ENCODE measurements around the gene ATP6V0E2.

ATP6V0E2 gene

GRCh38 chr7:149850716-149851115 lies 23.1 kb upstream of the ATP6V0E2 start:
- H3K9me3 Mint-ChIP-seq: no peaks in the 10 kb centered on the region
- no peak overlapping the region for H3K4me3 Mint-ChIP-seq
- peaks cover 39% of the 10 kb centered on the region for H3K4me1 Mint-ChIP-seq (ENCODE audit: low read depth)
- no peak overlapping the region for H3K27ac Mint-ChIP-seq
- no peaks in the 10 kb centered on the region for H3K36me3 Mint-ChIP-seq (ENCODE audit: low read depth)
- H3K27me3 Mint-ChIP-seq: no peaks in the 10 kb centered on the region

DNA sequence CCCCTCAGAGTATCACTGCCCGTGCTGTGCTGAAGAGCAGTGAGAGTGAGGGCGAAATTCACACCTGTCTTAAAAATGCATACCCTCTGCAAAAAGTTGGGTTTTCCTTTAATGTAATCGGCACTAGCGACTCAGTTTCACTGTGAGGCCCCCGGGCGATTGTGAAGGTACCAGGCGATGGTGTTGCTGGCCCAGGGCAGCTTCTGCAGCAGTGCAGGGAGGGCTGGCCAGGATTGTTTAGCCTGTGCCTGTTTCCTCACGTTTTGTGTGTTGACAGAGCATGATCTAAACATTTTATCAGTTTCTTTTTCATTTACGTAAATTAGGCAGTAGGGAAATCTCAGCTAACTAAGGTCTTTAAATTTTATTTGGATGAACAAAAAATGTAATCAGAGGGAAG lies 22.3 kb upstream of the ATP6V0E2 start:
- no peak overlapping the region for H3K4me3 Mint-ChIP-seq
- no peak overlapping the region for H3K27ac Mint-ChIP-seq
- H3K36me3 Mint-ChIP-seq (ENCODE audit: low read depth): no peaks in the 10 kb centered on the region
- H3K4me1 Mint-ChIP-seq (ENCODE audit: low read depth): peaks cover 45% of the 10 kb centered on the region
- no peaks in the 10 kb centered on the region for H3K9me3 Mint-ChIP-seq
- H3K27me3 Mint-ChIP-seq: no peaks in the 10 kb centered on the region

DNA sequence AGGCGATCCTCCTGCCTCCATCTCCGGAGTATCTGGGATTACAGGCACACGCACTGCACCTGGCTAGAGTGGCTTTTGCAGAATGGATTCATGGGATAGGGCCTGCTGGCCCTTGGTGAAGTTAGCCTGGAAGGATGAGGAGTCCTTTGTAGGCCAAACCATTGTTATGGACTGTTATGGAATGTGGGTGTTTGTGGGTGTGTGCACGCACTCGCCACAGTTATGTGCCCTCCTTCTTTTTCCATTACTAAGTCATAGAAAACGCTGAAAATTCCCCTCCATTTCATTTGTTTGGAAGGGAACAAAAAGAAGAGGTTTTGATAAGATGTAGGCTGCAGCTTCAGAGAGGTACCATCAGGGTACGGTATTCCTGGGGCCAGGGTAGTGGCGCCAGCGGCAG lies 20.6 kb upstream of the ATP6V0E2 start:
- H3K27ac Mint-ChIP-seq: no peak overlapping the region
- H3K27me3 Mint-ChIP-seq: no peaks in the 10 kb centered on the region
- H3K4me3 Mint-ChIP-seq: no peak overlapping the region
- H3K9me3 Mint-ChIP-seq: no peaks in the 10 kb centered on the region
- H3K4me1 Mint-ChIP-seq (ENCODE audit: low read depth): peaks cover 51% of the 10 kb centered on the region
- H3K36me3 Mint-ChIP-seq (ENCODE audit: low read depth): no peaks in the 10 kb centered on the region

DNA sequence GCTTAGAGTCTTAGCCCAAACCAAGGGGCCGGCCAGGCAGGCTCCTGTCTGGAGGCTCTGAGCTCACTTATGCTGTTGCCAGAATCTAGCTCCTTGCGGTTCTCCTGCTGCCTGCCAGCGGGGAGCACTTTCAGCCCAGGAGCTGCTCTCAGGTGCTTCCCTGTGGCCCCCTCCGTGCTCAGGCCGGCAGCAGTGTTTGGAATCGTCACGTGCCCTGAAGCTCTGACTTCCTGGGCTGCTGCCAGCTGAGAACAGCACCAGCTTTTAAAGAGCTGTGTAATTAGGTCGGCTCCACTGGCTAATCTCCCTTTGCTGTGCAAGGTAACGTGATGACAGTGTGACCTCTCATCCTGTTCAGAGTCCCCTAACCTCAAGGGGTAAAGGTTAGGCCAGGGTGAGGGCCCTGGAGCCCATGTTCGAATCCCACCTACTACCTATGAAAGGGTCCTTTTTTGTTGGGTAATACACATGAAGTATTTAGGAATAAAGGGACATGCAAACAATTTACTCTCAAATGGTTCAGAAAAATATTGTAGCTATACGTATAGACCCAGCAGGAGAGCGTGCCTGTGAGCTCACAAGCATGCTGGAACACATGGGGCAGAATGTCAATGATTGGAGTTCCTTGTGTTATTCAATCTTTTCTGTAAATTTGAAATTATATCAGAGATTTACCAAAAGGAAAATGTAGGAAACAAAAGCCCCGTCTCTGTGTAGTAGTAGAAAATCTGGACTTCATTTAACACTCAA lies 19.0 kb upstream of the ATP6V0E2 start:
- H3K27me3 Mint-ChIP-seq: no peaks in the 10 kb centered on the region
- H3K9me3 Mint-ChIP-seq: no peaks in the 10 kb centered on the region
- H3K36me3 Mint-ChIP-seq (ENCODE audit: low read depth): peaks cover 5% of the 10 kb centered on the region
- peaks cover 51% of the 10 kb centered on the region for H3K4me1 Mint-ChIP-seq (ENCODE audit: low read depth)
- H3K4me3 Mint-ChIP-seq: no peak overlapping the region
- no peak overlapping the region for H3K27ac Mint-ChIP-seq

DNA sequence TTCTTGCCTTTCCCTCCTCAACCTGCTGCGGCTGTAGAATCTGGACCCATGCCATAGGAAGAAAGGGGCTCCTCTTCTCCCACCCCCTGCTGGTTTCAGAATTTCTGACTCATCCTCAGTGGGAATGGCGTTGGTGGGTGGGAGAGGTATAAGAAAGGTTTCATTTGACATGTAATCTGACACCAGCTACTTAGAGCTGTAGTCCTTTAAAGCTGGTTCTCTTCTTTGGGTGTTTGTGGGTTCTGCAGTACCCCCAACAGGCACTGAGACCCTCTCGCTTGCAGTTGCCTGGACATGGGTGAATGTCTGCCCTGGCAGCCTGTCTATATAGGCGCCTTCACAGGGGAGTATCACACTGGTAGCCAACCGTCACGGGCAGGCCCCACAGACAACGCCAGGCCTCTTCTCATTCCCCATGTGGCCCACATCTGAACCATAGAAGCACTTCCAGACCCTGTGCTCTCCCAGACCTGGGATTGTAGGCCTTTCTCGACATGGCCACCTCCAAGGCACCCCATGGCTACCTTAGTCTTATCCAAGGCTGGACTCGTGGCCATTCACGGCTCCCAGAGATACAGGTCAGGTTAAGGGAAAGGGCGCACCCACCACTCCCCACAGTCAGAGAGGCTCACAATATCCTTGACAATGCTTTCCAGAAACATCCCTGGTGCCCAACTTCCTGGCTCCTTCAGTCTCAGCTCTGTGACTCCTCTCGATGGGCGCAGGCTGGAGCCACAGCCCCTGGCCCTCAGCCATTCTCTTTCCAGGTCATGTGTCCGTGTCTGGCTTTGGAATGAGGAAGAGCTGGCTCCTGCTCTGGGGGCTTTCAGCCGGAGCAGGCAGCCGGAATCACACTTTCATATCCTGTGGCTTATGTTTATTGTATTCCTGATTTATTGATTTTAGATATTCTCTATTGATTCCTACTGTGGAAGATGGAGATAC lies 18.1 kb upstream of the ATP6V0E2 start:
- Mint-ChIP-seq H3K27me3 (no peaks in the 10 kb centered on the region), H3K4me1 (ENCODE audit: low read depth) (peaks cover 44% of the 10 kb centered on the region), H3K27ac (peak overlapping the region; percentile 79), H3K36me3 (ENCODE audit: low read depth) (peaks cover 5% of the 10 kb centered on the region), H3K4me3 (peak overlapping the region; percentile 62), H3K9me3 (no peaks in the 10 kb centered on the region)

GRCh38 chr7:149856583-149856982 lies 17.2 kb upstream of the ATP6V0E2 start:
- no peaks in the 10 kb centered on the region for H3K9me3 Mint-ChIP-seq
- peaks cover 44% of the 10 kb centered on the region for H3K4me1 Mint-ChIP-seq (ENCODE audit: low read depth)
- H3K27ac Mint-ChIP-seq: peak overlapping the region; percentile 82
- H3K4me3 Mint-ChIP-seq: peak overlapping the region; percentile 62
- H3K27me3 Mint-ChIP-seq: no peaks in the 10 kb centered on the region
- peaks cover 5% of the 10 kb centered on the region for H3K36me3 Mint-ChIP-seq (ENCODE audit: low read depth)

- Mint-ChIP-seq H3K4me1 (ENCODE audit: low read depth) (peaks cover 39% of the 10 kb centered on the region), H3K27me3 (no peaks in the 10 kb centered on the region), H3K9me3 (no peaks in the 10 kb centered on the region), H3K36me3 (ENCODE audit: low read depth) (peaks cover 5% of the 10 kb centered on the region), H3K4me3 (no peak overlapping the region), H3K27ac (no peak overlapping the region)
Measured at GRCh38 chr7:149859369-149859768, 14.4 kb upstream of the ATP6V0E2 start.

- peaks cover 37% of the 10 kb centered on the region for H3K4me1 Mint-ChIP-seq (ENCODE audit: low read depth)
- no peaks in the 10 kb centered on the region for H3K27me3 Mint-ChIP-seq
- no peak overlapping the region for H3K4me3 Mint-ChIP-seq
- no peak overlapping the region for H3K27ac Mint-ChIP-seq
- H3K36me3 Mint-ChIP-seq (ENCODE audit: low read depth): peaks cover 5% of the 10 kb centered on the region
- no peaks in the 10 kb centered on the region for H3K9me3 Mint-ChIP-seq
Measured at GRCh38 chr7:149859876-149860275, 13.9 kb upstream of the ATP6V0E2 start.

DNA sequence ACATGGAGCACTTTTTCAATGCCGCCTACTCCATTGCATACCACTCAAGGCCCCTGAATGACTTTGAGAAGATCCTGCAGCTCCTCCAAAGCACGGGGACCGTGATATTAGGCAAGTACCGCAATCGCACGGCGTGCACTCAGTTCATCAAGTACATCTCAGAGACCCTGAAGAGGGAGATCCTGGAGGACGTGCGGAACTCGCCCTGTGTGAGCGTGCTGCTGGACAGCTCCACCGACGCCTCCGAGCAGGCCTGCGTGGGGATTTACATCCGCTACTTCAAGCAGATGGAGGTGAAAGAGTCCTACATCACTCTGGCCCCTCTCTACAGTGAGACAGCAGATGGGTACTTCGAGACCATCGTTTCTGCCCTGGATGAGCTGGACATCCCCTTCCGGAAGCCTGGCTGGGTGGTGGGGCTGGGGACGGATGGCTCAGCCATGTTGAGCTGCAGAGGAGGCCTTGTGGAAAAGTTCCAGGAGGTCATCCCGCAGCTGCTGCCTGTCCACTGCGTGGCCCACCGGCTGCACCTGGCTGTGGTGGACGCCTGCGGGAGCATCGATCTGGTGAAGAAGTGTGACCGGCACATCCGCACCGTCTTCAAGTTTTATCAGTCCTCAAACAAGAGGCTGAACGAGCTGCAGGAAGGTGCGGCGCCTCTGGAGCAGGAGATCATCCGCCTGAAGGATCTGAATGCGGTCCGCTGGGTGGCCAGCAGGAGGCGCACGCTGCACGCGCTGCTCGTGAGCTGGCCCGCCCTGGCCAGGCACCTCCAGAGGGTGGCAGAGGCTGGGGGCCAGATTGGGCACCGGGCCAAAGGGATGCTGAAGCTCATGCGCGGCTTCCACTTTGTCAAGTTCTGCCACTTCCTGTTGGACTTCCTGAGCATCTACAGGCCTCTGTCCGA lies 12.7 kb upstream of the ATP6V0E2 start:
- Mint-ChIP-seq H3K9me3 (no peaks in the 10 kb centered on the region), H3K27me3 (no peaks in the 10 kb centered on the region), H3K4me3 (no peak overlapping the region), H3K27ac (no peak overlapping the region), H3K36me3 (ENCODE audit: low read depth) (peaks cover 8% of the 10 kb centered on the region), H3K4me1 (ENCODE audit: low read depth) (peaks cover 37% of the 10 kb centered on the region)

GRCh38 chr7:149861728-149862045 lies 12.1 kb upstream of the ATP6V0E2 start:
- H3K4me3 Mint-ChIP-seq: no peak overlapping the region
- peaks cover 37% of the 10 kb centered on the region for H3K4me1 Mint-ChIP-seq (ENCODE audit: low read depth)
- H3K9me3 Mint-ChIP-seq: no peaks in the 10 kb centered on the region
- H3K27me3 Mint-ChIP-seq: no peaks in the 10 kb centered on the region
- H3K27ac Mint-ChIP-seq: no peak overlapping the region
- H3K36me3 Mint-ChIP-seq (ENCODE audit: low read depth): peaks cover 8% of the 10 kb centered on the region

GRCh38 chr7:149862156-149862555 lies 11.6 kb upstream of the ATP6V0E2 start:
- Mint-ChIP-seq H3K4me3 (no peak overlapping the region), H3K9me3 (no peaks in the 10 kb centered on the region), H3K36me3 (ENCODE audit: low read depth) (peaks cover 8% of the 10 kb centered on the region), H3K4me1 (ENCODE audit: low read depth) (peaks cover 37% of the 10 kb centered on the region), H3K27me3 (no peaks in the 10 kb centered on the region), H3K27ac (no peak overlapping the region)

- peaks cover 8% of the 10 kb centered on the region for H3K36me3 Mint-ChIP-seq (ENCODE audit: low read depth)
- no peaks in the 10 kb centered on the region for H3K9me3 Mint-ChIP-seq
- H3K27me3 Mint-ChIP-seq: no peaks in the 10 kb centered on the region
- H3K4me3 Mint-ChIP-seq: no peak overlapping the region
- H3K4me1 Mint-ChIP-seq (ENCODE audit: low read depth): peaks cover 46% of the 10 kb centered on the region
- no peak overlapping the region for H3K27ac Mint-ChIP-seq
Measured at GRCh38 chr7:149863500-149863899, 10.3 kb upstream of the ATP6V0E2 start.

GRCh38 chr7:149864023-149864422 lies 9.7 kb upstream of the ATP6V0E2 start:
- no peak overlapping the region for H3K27ac Mint-ChIP-seq
- no peak overlapping the region for H3K4me3 Mint-ChIP-seq
- peaks cover 51% of the 10 kb centered on the region for H3K4me1 Mint-ChIP-seq (ENCODE audit: low read depth)
- H3K9me3 Mint-ChIP-seq: no peaks in the 10 kb centered on the region
- H3K27me3 Mint-ChIP-seq: no peaks in the 10 kb centered on the region
- peaks cover 8% of the 10 kb centered on the region for H3K36me3 Mint-ChIP-seq (ENCODE audit: low read depth)

- H3K36me3 Mint-ChIP-seq (ENCODE audit: low read depth): peaks cover 7% of the 10 kb centered on the region
- H3K9me3 Mint-ChIP-seq: no peaks in the 10 kb centered on the region
- H3K4me3 Mint-ChIP-seq: no peak overlapping the region
- H3K27me3 Mint-ChIP-seq: no peaks in the 10 kb centered on the region
- peaks cover 58% of the 10 kb centered on the region for H3K4me1 Mint-ChIP-seq (ENCODE audit: low read depth)
- H3K27ac Mint-ChIP-seq: peak overlapping the region; percentile 85
Measured at GRCh38 chr7:149864751-149865150, 9.0 kb upstream of the ATP6V0E2 start.

Measured in stimulated activated naive CD8-positive, alpha-beta T cell treated with anti-CD3 and anti-CD28 coated beads, Interleukin-15, Interleukin-2, amounts not matched to agents 100 ng/mL and 50 ng/mL, for 24 hours (primary cell).